LNCAP (cell line): ENCODE data around the gene PRR12.

Experiments
- TF ChIP-seq, protein P1 (sequence below): fragments of 450-650 bp; IDR thresholded peaks from 2 replicates; pipeline ENCODE4 v1.5.1; 2017; ENCODE audit warnings: mild to moderate bottlenecking

Gene PRR12

DNA sequence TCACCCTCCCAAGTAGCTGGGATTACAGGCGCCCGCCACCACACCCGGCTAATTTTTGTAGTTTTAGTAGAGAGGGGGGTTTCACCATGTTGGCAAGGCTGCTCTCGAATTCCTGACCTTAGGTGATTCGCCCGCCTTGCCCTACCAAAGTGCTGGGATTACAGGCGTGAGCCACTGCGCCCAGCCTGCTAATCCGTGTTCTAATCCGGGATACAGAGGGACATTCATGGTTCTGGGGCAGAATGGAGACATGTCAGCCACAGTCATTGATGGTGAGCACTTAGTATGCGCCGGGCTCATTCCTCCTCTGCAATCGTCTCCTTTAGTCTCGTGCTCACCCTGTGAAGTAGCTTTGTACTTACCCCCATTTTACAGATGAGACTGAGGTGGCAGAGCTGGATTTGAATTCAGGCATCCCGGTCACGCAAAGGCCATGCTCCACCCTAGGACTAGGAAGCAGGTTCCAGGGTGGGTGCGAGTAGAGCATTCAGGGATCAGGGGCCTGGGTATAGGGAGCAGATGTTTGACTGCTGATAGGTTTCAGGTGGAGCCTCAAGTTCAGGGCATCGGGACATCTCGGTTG, 40.7 kb downstream of the PRR12 start:
- TF ChIP-seq, protein P1, sequence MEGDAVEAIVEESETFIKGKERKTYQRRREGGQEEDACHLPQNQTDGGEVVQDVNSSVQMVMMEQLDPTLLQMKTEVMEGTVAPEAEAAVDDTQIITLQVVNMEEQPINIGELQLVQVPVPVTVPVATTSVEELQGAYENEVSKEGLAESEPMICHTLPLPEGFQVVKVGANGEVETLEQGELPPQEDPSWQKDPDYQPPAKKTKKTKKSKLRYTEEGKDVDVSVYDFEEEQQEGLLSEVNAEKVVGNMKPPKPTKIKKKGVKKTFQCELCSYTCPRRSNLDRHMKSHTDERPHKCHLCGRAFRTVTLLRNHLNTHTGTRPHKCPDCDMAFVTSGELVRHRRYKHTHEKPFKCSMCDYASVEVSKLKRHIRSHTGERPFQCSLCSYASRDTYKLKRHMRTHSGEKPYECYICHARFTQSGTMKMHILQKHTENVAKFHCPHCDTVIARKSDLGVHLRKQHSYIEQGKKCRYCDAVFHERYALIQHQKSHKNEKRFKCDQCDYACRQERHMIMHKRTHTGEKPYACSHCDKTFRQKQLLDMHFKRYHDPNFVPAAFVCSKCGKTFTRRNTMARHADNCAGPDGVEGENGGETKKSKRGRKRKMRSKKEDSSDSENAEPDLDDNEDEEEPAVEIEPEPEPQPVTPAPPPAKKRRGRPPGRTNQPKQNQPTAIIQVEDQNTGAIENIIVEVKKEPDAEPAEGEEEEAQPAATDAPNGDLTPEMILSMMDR: no peak

DNA sequence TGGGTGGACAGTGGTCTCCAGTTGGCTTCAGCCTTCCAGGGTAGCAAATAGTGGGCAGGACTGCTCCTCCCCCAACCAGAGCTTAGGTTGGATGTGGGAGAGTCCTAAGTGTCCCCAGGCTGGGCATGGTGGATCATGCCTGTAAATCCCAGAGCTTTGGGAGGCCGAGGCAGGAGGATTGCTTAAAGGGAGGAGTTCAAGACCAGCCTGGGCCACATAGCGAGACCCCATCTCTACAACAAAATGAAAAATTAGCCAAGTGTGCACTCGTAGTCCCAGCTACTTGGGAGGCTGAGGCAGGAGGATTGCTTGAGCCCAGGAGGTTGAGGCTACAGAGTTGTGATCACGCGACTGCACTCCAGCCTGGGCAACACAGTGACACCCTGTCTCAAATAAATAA, 41.6 kb downstream of the PRR12 start:
- TF ChIP-seq, protein P1: no peak

DNA sequence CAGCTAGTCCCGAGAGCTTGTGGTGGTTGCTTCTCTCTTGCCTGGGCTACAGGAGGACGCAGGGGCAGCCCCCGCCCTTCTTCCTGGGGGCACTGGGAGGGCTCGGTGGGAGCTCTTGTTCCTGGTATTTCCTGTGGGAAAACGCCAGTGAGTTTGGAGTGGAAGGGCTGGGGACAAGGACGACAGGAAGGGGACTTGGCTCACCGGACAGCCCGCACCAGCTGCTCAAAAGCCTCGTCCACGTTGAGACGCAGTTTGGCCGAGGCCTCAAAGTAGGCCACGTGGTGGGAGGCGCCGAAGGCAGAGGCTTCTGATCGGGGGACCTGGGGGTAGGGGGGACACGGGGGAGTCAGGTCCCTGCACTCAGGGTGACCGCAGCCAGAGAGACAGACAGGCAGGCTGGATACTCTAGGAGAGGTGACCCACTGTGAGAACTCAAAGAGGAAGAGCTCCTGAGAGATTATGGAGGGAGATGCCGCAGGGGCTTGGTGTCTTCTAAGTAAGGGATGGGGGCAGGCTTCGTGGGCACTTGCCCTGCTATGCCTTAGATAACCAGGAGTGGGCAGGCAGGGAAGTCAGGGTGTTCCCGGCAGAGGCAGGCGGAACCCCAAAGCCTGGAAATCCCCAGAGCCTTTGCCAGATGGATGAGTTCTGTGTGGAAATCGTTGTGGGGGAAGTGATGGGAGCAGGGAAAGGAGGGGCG, 44.7 kb downstream of the PRR12 start:
- TF ChIP-seq, protein P1: no peak

DNA sequence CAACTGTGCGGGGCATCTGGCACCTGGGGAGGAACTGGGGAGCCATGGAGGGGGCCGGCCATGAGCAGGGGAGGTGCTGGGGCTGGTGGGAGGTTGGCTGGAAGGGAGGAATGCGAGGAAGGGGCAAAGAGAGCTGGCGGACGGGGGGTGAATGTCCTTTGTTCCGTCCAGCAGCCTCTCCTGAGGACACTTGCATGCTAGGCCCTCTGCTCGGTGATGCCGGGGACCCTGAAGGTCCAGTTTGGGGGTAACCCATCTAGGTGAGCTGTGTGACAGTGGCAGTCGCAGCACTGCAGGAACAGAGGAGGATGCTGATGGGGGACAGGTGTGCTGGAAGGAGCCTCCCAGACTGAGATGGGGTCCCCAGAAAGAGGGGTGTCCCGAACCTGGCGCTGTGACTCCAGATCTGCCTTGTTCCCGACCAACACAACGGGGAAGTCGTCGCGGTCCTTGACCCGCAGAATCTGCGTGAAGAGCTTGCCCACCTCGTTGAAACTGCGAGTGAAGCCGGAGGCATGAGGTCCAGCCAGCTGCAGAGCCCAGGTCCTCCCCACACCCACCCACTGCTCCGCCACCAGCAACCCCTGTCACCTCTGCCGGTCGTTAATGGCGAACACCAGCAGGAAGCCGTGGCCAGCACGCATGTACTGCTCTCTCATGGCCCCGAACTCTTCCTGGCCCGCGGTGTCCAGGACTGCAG, 45.4 kb downstream of the PRR12 start:
- TF ChIP-seq, protein P1: no peak

DNA sequence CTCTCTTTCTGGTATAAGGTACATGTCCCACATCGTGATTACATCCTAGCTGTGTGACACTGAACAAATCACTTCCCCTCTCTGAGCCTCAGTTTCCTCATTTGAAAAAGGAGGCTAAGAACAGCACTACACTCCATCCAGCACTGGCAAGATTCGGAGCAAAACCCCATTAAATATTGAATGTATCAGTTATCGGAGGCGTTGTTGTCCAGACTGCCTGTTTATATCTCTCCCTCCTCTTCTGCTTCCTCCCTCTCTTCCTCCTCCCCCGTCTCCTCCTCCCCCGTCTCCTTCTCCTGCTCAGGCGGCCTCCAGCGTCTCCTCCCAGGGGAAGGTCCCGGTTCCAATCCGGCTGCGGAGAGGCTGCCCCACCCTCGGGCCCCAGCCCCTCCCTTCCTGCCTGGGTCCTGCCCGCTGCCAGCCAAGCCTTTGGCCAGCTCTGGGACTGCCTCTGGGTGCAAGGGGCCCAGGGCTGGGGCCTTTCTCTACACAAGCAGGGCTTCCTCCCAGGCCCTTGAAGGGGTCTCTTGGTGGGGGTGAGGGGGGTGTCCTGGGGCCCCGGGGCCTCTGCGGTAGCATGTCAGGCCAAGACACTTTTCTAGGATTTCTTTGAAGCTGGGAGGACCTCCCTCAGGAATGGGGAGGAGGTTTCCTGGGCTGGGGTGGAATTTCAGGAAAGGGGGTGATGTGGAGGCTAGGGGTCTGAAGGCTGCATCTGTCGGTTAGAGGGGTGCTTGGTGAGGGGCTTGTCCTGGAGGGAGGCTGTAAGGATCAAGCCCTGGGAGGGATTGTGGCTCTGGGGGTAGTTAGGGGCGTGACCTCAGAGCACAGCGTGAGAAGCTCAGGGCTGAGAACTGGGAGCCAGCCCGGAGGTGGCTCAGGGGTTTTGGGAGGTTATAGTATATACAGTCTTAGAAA, 47.1 kb downstream of the PRR12 start:
- TF ChIP-seq, protein P1: no peak

DNA sequence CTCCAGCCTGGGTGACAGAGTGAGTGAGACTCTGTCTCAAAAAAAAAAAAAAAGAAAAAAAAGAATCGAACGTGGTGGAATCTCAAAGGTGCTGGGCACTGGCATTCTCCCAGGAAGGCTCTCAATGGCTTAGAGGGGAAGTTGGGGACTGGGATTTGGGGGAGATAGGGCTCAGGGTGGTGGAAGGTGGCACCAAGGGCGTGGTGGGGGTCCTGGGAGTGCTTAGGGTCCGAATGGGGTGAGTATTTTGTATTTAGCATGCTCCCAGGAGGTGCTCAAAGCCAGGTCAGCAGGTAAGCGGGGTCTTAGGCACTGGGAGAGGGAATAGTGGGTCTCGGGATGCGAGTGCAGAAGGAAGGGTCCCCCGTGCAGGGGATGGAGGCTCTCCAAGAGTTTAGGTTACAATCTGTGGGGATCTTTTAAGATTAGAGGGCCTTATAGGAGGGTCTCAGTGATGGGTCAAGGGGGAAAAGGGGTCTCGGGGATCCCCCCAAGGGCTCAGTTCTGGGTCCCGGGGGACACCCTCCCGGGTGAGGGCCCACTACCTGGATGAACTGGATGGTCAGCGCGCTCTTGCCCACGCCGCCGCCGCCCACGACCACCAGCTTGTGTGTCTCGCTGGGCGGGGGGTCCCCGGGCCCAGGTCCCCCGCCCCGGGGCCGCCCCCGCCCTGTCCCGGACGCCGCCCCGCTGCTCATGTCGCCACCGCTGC, 48.6 kb downstream of the PRR12 start:
- TF ChIP-seq, protein P1: no peak
